Measurements from ENCODE around the gene SBK2. TPM values are rescaled to one million over a fixed set of nuclear protein-coding genes. Genes with fewer than 3 reads are reported as not detected.

The SBK2 gene
- polyA plus RNA-seq, 1 of the 3 experiments (the other 2 are of a cell fraction) = 0.20 TPM

DNA sequence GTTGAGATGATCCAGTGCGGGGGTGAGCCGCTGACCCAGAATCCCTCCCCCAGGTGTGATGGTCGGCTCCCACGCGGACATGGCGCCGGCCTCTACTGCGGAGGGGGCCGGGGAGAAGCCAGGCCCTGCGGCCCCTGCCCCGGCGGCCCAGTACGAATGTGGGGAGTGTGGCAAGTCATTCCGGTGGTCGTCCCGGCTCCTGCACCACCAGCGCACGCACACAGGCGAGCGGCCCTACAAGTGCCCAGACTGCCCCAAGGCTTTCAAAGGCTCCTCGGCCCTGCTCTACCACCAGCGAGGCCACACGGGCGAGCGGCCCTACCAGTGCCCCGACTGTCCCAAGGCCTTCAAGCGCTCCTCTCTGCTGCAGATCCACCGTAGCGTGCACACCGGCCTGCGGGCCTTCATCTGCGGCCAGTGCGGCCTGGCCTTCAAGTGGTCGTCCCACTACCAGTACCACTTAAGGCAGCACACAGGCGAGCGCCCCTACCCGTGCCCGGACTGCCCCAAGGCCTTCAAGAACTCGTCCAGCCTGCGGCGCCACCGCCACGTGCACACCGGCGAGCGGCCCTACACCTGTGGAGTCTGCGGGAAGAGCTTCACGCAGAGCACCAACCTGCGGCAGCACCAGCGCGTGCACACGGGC, 55.7 kb downstream of the SBK2 start (continued):
- TF ChIP-seq, protein P1, sequence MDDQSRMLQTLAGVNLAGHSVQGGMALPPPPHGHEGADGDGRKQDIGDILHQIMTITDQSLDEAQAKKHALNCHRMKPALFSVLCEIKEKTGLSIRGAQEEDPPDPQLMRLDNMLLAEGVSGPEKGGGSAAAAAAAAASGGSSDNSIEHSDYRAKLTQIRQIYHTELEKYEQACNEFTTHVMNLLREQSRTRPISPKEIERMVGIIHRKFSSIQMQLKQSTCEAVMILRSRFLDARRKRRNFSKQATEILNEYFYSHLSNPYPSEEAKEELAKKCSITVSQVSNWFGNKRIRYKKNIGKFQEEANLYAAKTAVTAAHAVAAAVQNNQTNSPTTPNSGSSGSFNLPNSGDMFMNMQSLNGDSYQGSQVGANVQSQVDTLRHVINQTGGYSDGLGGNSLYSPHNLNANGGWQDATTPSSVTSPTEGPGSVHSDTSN (IDR thresholded peaks at IDR 0.05) = no peak
- no peak for TF ChIP-seq JUND (IDR thresholded peaks at IDR 0.05)
- no peak for TF ChIP-seq GABPA (IDR thresholded peaks at IDR 0.05; ENCODE audit: low read depth)
- no peak for TF ChIP-seq FOXJ3 (CRISPR knock-in tag; IDR thresholded peaks at IDR 0.05)
- TF ChIP-seq RAD21 (IDR thresholded peaks at IDR 0.05; ENCODE audit: low read length) = no peak
- no peak for TF ChIP-seq RCOR1 (IDR thresholded peaks at IDR 0.05; ENCODE audit: low read length)
- no peak for TF ChIP-seq IRF3 (IDR thresholded peaks at IDR 0.05; ENCODE audit: low read depth, low read length)

GRCh38 chr19:55479451-55480230, 57.3 kb downstream of the SBK2 start:
- H3K4me2 ChIP-seq = no peak overlapping the region
- H3K27ac ChIP-seq (ENCODE audit: low read depth in 2 of 2, low read length in 1 of 2) = no peak overlapping the region
- H4K20me1 ChIP-seq (ENCODE audit: insufficient read depth) = no peaks in the 10 kb centered on the region
- no peak for DNase-seq
- peaks cover 17 to 23% of the 10 kb centered on the region in 2 experiments; a peak in 3 of 4 replicates for H3K4me1 ChIP-seq (ENCODE audit: control insufficient read depth in 1 of 2, insufficient read depth in 2 of 2, low read depth in 1 of 2, low read length in 1 of 2)
- H3K9ac ChIP-seq = no peak overlapping the region
- no peak for TF ChIP-seq YY1 (IDR thresholded peaks at IDR 0.05; ENCODE audit: low read depth)
- TF ChIP-seq JUND (IDR thresholded peaks at IDR 0.05) = no peak
- no peak for TF ChIP-seq CHD2 (IDR thresholded peaks at IDR 0.05; ENCODE audit: low read length, partially characterized antibody)
- TF ChIP-seq GATA2 (CRISPR knock-in tag; IDR thresholded peaks at IDR 0.05) = no peak
- no peak for TF ChIP-seq RXRA (IDR thresholded peaks at IDR 0.05; ENCODE audit: borderline replicate concordance, low read depth)
- TF ChIP-seq TAF1 (IDR thresholded peaks at IDR 0.05; ENCODE audit: borderline replicate concordance, low read depth, low read length) = no peak
- TF ChIP-seq, protein P2, sequence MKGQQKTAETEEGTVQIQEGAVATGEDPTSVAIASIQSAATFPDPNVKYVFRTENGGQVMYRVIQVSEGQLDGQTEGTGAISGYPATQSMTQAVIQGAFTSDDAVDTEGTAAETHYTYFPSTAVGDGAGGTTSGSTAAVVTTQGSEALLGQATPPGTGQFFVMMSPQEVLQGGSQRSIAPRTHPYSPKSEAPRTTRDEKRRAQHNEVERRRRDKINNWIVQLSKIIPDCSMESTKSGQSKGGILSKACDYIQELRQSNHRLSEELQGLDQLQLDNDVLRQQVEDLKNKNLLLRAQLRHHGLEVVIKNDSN (IDR thresholded peaks at IDR 0.05; ENCODE audit: borderline replicate concordance, low read depth) = no peak
- TF ChIP-seq MXI1 (IDR thresholded peaks at IDR 0.05; ENCODE audit: low read depth, low read length) = no peak
- TF ChIP-seq ZBTB33 (IDR thresholded peaks at IDR 0.05; ENCODE audit: borderline replicate concordance, low read depth) = no peak
- no peak for TF ChIP-seq EZH2phosphoT487 (IDR thresholded peaks at IDR 0.05; ENCODE audit: borderline replicate concordance, low read depth)
- no peak for TF ChIP-seq RFX5 (IDR thresholded peaks at IDR 0.05; ENCODE audit: low read length)
- TF ChIP-seq TEAD4 (IDR thresholded peaks at IDR 0.05; ENCODE audit: borderline replicate concordance, insufficient read depth) = no peak
- no peak for TF ChIP-seq EP300 (IDR thresholded peaks at IDR 0.05; ENCODE audit: borderline replicate concordance in 1 of 2, low read depth in 1 of 2, low read length in 1 of 2)
- TF ChIP-seq, protein P1 (IDR thresholded peaks at IDR 0.05) = no peak
- TF ChIP-seq FOXM1 (IDR thresholded peaks at IDR 0.05; ENCODE audit: low read depth) = no peak
- TF ChIP-seq FOXJ3 (CRISPR knock-in tag; IDR thresholded peaks at IDR 0.05) = no peak
- no peak for TF ChIP-seq TCF12 (IDR thresholded peaks at IDR 0.05)
- no peak for TF ChIP-seq RCOR1 (IDR thresholded peaks at IDR 0.05; ENCODE audit: low read length)
- TF ChIP-seq RAD21 (IDR thresholded peaks at IDR 0.05; ENCODE audit: low read length) = no peak
- no peak for TF ChIP-seq FOSL2 (IDR thresholded peaks at IDR 0.05; ENCODE audit: borderline replicate concordance, low read depth)
- H3F3A ChIP-seq (replicated peaks; ENCODE audit: insufficient read depth) = peaks cover 6% of the 10 kb centered on the region
- no peaks in the 10 kb centered on the region for H3K9me3 ChIP-seq
- POLR2A ChIA-PET = no interaction called here
- peaks cover 0 to 7% of the 10 kb centered on the region in 2 experiments for H3K36me3 ChIP-seq (replicated peaks in 1 of 2; ENCODE audit: control insufficient read depth in 1 of 2, insufficient read depth in 2 of 2, low read length in 1 of 2)
- 88% methylated on average over 12 of the region's 15 CpGs for WGBS (ENCODE audit: low lambda C conversion rate)
- CTCF ChIA-PET = interaction anchor here (5.7 to 7.8 kb wide), 2 partner anchors 12 to 24 kb away, joined by 45 to 46 read pairs; no protein-coding TSS in a partner anchor
- H2AFZ ChIP-seq (ENCODE audit: low read depth) = no peak overlapping the region
- H3K4me3 ChIP-seq (ENCODE audit: low read depth in 2 of 2, low read length in 1 of 2) = no peak overlapping the region
- no peaks in the 10 kb centered on the region for H3K27me3 ChIP-seq (ENCODE audit: insufficient read depth)
- peaks cover 35% of the 10 kb centered on the region for H3K79me2 ChIP-seq (ENCODE audit: insufficient read depth)
- H3K9me2 ChIP-seq = no peaks in the 10 kb centered on the region
